PC-3 (cell line): ENCODE data around the gene CGRRF1. TPM values are rescaled to one million over a fixed set of nuclear protein-coding genes. Genes with fewer than 3 reads are reported as not detected.
A peak's percentile ranks its signal among the peaks of the same experiment; 100 is the strongest.

Experiments
- ATAC-seq: fragments of 200-7000 bp; cut with Tn5 transposase; 2 replicates; pipeline ENCODE4 v1.9.1; 2020; ENCODE audit warnings: mild to moderate bottlenecking, moderate library complexity
- BruUV-seq: library from RNA; stranded (reverse); fragments of 400-500 nt; replicated peaks from 2 replicates; lab custom pipeline; 2021; lab: Mats Ljungman, UMichigan
- CTCF ChIA-PET: fragments of 300-600 bp; sonication (Branson Sonifier 250); formaldehyde crosslinking; loops from one replicate; lab custom pipeline; 2022; ENCODE audit warnings: antibody characterized with exemption; lab: Charles Lee
- POLR2A ChIA-PET: fragments of 300-600 bp; sonication (Branson Sonifier 250); formaldehyde crosslinking; loops from one replicate; lab custom pipeline; 2022; ENCODE audit warnings: antibody characterized with exemption; ENCODE audit not compliant: unreplicated experiment; lab: Charles Lee
- DNase-seq: peaks from one replicate; pipeline ENCODE4 v3.0.0-alpha.2; 2015
- H2AFZ ChIP-seq: fragments of 300-600 bp; sonication (generic); 2 replicates; pipeline ENCODE4 v1.6.0; 2016; ENCODE audit warnings: antibody characterized with exemption, low read length
- H3F3A ChIP-seq: fragments of 300-600 bp; sonication (generic); one replicate; pipeline ENCODE4 v1.6.0; 2017; ENCODE audit warnings: antibody characterized with exemption, low read length, control low read depth, mild to moderate bottlenecking; ENCODE audit not compliant: unreplicated experiment
- H3K27ac ChIP-seq: fragments of 300-600 bp; sonication (generic); 2 replicates; pipeline ENCODE4 v1.5.1; 2016; ENCODE audit warnings: mild to moderate bottlenecking, low read length
- H3K27me3 ChIP-seq: fragments of 300-600 bp; sonication (generic); 2 replicates; pipeline ENCODE4 v1.6.1; 2016; ENCODE audit warnings: low read length, mixed read lengths
- H3K36me3 ChIP-seq: fragments of 300-600 bp; sonication (generic); 2 replicates; pipeline ENCODE4 v1.6.1; 2016; ENCODE audit warnings: low read depth, mixed run types, low read length, mixed read lengths
- H3K4me1 ChIP-seq: fragments of 300-600 bp; sonication (generic); 2 replicates; pipeline ENCODE4 v1.5.1; 2016; ENCODE audit warnings: low read length; ENCODE audit not compliant: insufficient read depth
- H3K4me2 ChIP-seq: fragments of 300-600 bp; sonication (generic); 2 replicates; pipeline ENCODE4 v1.6.0; 2016; ENCODE audit warnings: low read length
- H3K4me3 ChIP-seq: fragments of 300-600 bp; sonication (generic); 2 replicates; pipeline ENCODE4 v1.5.1; 2016; ENCODE audit warnings: mild to moderate bottlenecking, low read length, mixed read lengths
- H3K79me2 ChIP-seq: fragments of 300-600 bp; sonication (generic); 2 replicates; pipeline ENCODE4 v1.6.1; 2017; ENCODE audit warnings: low read length, mixed read lengths
- H3K9ac ChIP-seq: fragments of 300-600 bp; sonication (generic); 2 replicates; pipeline ENCODE4 v1.6.0; 2016; ENCODE audit warnings: mild to moderate bottlenecking, low read length
- H3K9me2 ChIP-seq: fragments of 300-600 bp; sonication (generic); replicated peaks from 2 replicates; pipeline ENCODE4 v1.6.1; 2016; ENCODE audit warnings: mixed run types, low read length, mixed read lengths
- H3K9me3 ChIP-seq: fragments of 300-600 bp; sonication (generic); 2 replicates; pipeline ENCODE4 v1.6.1; 2016; ENCODE audit warnings: low read length, mixed read lengths
- H4K20me1 ChIP-seq: fragments of 300-600 bp; sonication (generic); 2 replicates; pipeline ENCODE4 v1.6.1; 2016; ENCODE audit warnings: low read length, mixed read lengths
- CTCF ChIP-seq: fragments of 300-600 bp; sonication (generic); conservative IDR thresholded peaks from 2 replicates; pipeline ENCODE4 v1.5.1; 2017; ENCODE audit warnings: antibody characterized with exemption, low read depth, mild to moderate bottlenecking, low read length
- EZH2 ChIP-seq: fragments of 300-600 bp; sonication (generic); IDR thresholded peaks from one replicate; pipeline ENCODE4 v1.6.1; 2017; ENCODE audit warnings: antibody characterized with exemption, mild to moderate bottlenecking, low read length; ENCODE audit not compliant: unreplicated experiment
- EZH2phosphoT487 ChIP-seq: fragments of 300-600 bp; sonication (generic); IDR thresholded peaks from 2 replicates; pipeline ENCODE4 v1.6.1; 2018; ENCODE audit warnings: mild to moderate bottlenecking, antibody characterized with exemption, low read length, borderline replicate concordance
- intact Hi-C: fragments of 100-400 bp; cut with micrococcal nuclease; formaldehyde crosslinking; loops from 2 replicates; pipeline ENCODE4 v1.9.0; 2023
- total RNA-seq: library from RNA; depleted of rRNA; stranded (reverse); fragments of >200 nt; gene quantifications from 2 replicates; pipeline ENCODE4 v1.2.3, GENCODE V29; 2014

Gene CGRRF1
- total RNA-seq, 1 experiment from 2014 or later: 31.3 TPM

- H3K9ac ChIP-seq: no peak overlapping the region
- ChIA-PET CTCF (interaction anchor here (1.1 kb wide), 1 partner anchor 26 kb away, joined by 3 read pairs; the partner anchor contains the start of gene CGRRF1), POLR2A (interaction anchor here (0.6 kb wide), 1 partner anchor 36 kb away, joined by 4 read pairs; no protein-coding TSS in a partner anchor)
- H3K4me1 ChIP-seq: no peaks in the 10 kb centered on the region
- H3K27ac ChIP-seq: no peak overlapping the region
- no TSS peak for BruUV-seq
- H3K27me3 ChIP-seq: no peaks in the 10 kb centered on the region
- no peak overlapping the region for H3K4me3 ChIP-seq
- H2AFZ ChIP-seq: no peak overlapping the region
- H3K9me2 ChIP-seq: no peaks in the 10 kb centered on the region
- H3F3A ChIP-seq: no peaks in the 10 kb centered on the region
- H3K9me3 ChIP-seq: no peaks in the 10 kb centered on the region
- ATAC-seq (peak; percentile 27), DNase-seq (peak; percentile 31)
- H4K20me1 ChIP-seq: no peaks in the 10 kb centered on the region
- no peaks in the 10 kb centered on the region for H3K79me2 ChIP-seq
- intact Hi-C loops: no loop called here
- H3K36me3 ChIP-seq: peaks cover 11% of the 10 kb centered on the region
- H3K4me2 ChIP-seq: no peak overlapping the region
- TF ChIP-seq CTCF: no peak
- no peak for TF ChIP-seq EZH2phosphoT487
- TF ChIP-seq EZH2: no peak
Observed at GRCh38 chr14:54535126-54535525, 25.4 kb downstream of the CGRRF1 start.

DNA sequence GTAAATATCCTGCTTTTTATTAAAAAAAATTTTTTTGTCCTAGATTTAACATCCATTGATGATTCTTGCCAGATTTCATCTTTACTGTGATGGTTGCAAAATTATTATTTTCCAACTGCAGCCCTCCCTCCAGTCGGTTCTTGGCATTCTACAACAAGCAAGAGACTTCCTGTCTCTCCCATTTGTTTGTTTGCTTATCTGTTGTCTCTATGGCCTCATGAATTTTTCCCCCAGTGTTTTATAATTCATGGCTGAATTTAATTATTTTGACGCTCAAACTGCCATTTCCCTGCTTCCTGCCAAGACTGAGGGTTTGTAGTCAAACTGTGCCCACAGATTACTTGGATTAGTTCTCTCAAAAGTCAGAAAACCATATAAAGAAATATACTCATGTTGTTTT is 25.9 kb downstream of the CGRRF1 start:
- Histone ChIP-seq H3K27ac (no peak overlapping the region), H3K36me3 (peaks cover 11% of the 10 kb centered on the region), H3K4me3 (no peak overlapping the region), H3K27me3 (no peaks in the 10 kb centered on the region), H3K4me1 (no peaks in the 10 kb centered on the region), H2AFZ (no peak overlapping the region), H3K79me2 (no peaks in the 10 kb centered on the region), H3F3A (no peaks in the 10 kb centered on the region), H3K9ac (no peak overlapping the region), H3K4me2 (no peak overlapping the region), H4K20me1 (no peaks in the 10 kb centered on the region), H3K9me2 (no peaks in the 10 kb centered on the region), H3K9me3 (no peaks in the 10 kb centered on the region)
- no TSS peak for BruUV-seq
- intact Hi-C loops: no loop called here
- CTCF ChIA-PET: no interaction called here
- TF ChIP-seq EZH2 (no peak), CTCF (no peak), EZH2phosphoT487 (no peak)
- POLR2A ChIA-PET: interaction anchor here (0.6 kb wide), 1 partner anchor 36 kb away, joined by 4 read pairs; no protein-coding TSS in a partner anchor
- ATAC-seq (no peak), DNase-seq (no peak)

- TF ChIP-seq EZH2 (no peak), CTCF (no peak), EZH2phosphoT487 (no peak)
- Histone ChIP-seq H3K27me3 (no peaks in the 10 kb centered on the region), H3K27ac (no peak overlapping the region), H2AFZ (no peak overlapping the region), H3K4me1 (no peaks in the 10 kb centered on the region), H3K4me2 (no peak overlapping the region), H3K36me3 (peaks cover 11% of the 10 kb centered on the region), H3F3A (no peaks in the 10 kb centered on the region), H3K9me2 (no peaks in the 10 kb centered on the region), H3K79me2 (no peaks in the 10 kb centered on the region), H3K9me3 (no peaks in the 10 kb centered on the region), H4K20me1 (no peaks in the 10 kb centered on the region), H3K9ac (no peak overlapping the region), H3K4me3 (no peak overlapping the region)
- BruUV-seq: no TSS peak
- DNase-seq (no peak), ATAC-seq (no peak)
- POLR2A ChIA-PET: interaction anchor here (0.6 kb wide), 1 partner anchor 16 kb away, joined by 6 read pairs; no protein-coding TSS in a partner anchor
- intact Hi-C loops: no loop called here
- CTCF ChIA-PET: no interaction called here
Observed at GRCh38 chr14:54537651-54538050, 27.9 kb downstream of the CGRRF1 start.
